Breast epithelium (tissue), 4 donors: Measurements from ENCODE around the gene ERCC6. TPM values are rescaled to one million over a fixed set of nuclear protein-coding genes. Genes with fewer than 3 reads are reported as not detected.

Experiments used
- DNase-seq, 2 donors: peaks; one replicate each; pipeline ENCODE4 v3.0.0-alpha.2; 2019; ENCODE audit warnings: low spot score in 2 of 2
- H3K27ac ChIP-seq, 2 donors: fragments of 200-600 bp; sonication (generic) in 1 of 2; one replicate each; pipeline ENCODE4 v1.5.1; 2016 to 2019; ENCODE audit warnings: mild to moderate bottlenecking in 1 of 2
- H3K27me3 ChIP-seq, 2 donors: fragments of 200-600 bp; sonication (generic) in 1 of 2; one replicate each; pipeline versions ENCODE4 v1.5.1 to v1.6.0; 2017 to 2019; ENCODE audit warnings: control low read depth in 1 of 2, mild to moderate bottlenecking in 1 of 2
- H3K36me3 ChIP-seq: fragments of 200-600 bp; one replicate; pipeline ENCODE4 v1.5.1; 2019
- H3K4me1 ChIP-seq, 2 donors: fragments of 200-600 bp; sonication (generic); one replicate each; pipeline ENCODE4 v1.5.1; 2016 to 2019; ENCODE audit warnings: control low read depth in 1 of 2
- H3K4me3 ChIP-seq, 3 donors: fragments of 200-600 bp; sonication (generic); 1 replicate in 2 of 3; 2 replicates in 1 of 3; pipeline ENCODE4 v1.5.1; 2016 to 2019; ENCODE audit warnings: mild to moderate bottlenecking in 3 of 3, moderate library complexity in 2 of 3
- H3K9me3 ChIP-seq, 2 donors: fragments of 200-600 bp; sonication (generic) in 1 of 2; one replicate each; pipeline ENCODE4 v1.5.1; 2016 to 2019; ENCODE audit warnings: control low read depth in 1 of 2
- CTCF ChIP-seq, 3 donors: fragments of 450-650 bp; IDR thresholded peaks; one replicate each; pipeline ENCODE4 v1.5.1; 2016 to 2017; ENCODE audit warnings: antibody characterized with exemption in 3 of 3, mild to moderate bottlenecking in 3 of 3, moderate library complexity in 3 of 3
- POLR2A ChIP-seq: fragments of 450-650 bp; IDR thresholded peaks from one replicate; pipeline ENCODE4 v1.6.1; 2016; ENCODE audit warnings: antibody characterized with exemption, mild to moderate bottlenecking, moderate library complexity
- POLR2AphosphoS5 ChIP-seq, 3 donors: sonication (generic); formaldehyde crosslinking; IDR thresholded peaks; one replicate each; pipeline ENCODE4 v1.6.1; 2017; ENCODE audit warnings: antibody characterized with exemption in 3 of 3
- intact Hi-C: fragments of 100-400 bp; cut with DNase I; formaldehyde crosslinking; loops from one replicate; pipeline ENCODE4 v1.15.1; 2023; ENCODE audit warnings: low total_unique reads
- total RNA-seq, 3 donors: library from RNA; depleted of rRNA; stranded (reverse); fragments of >200 nt; gene quantifications; one replicate each; pipeline ENCODE4 v1.1.0, GENCODE V29; 2016

The ERCC6 gene
- total RNA-seq, 3 donors from 2014 or later = 19.5 to 27.8 (median 21.6) TPM

GRCh38 chr10:49528977-49529506 lies 9.9 kb downstream of the ERCC6 start:
- intact Hi-C loops = no loop called here
- TF ChIP-seq POLR2AphosphoS5 (IDR thresholded peaks at IDR 0.05) (no peak), CTCF (IDR thresholded peaks at IDR 0.05) (no peak), POLR2A (no peak)
- H3K9me3 ChIP-seq = no peaks in the 10 kb centered on the region
- no peaks in the 10 kb centered on the region for H3K27me3 ChIP-seq
- H3K27ac ChIP-seq = no peak overlapping the region
- no peak for DNase-seq
- H3K36me3 ChIP-seq = no peaks in the 10 kb centered on the region
- no peak overlapping the region for H3K4me3 ChIP-seq
- no peaks in the 10 kb centered on the region for H3K4me1 ChIP-seq

- no peak for DNase-seq
- intact Hi-C loops = no loop called here
- H3K27me3 ChIP-seq = no peaks in the 10 kb centered on the region
- no peak for TF ChIP-seq CTCF (IDR thresholded peaks at IDR 0.05)
- TF ChIP-seq POLR2A = no peak
- TF ChIP-seq POLR2AphosphoS5 (IDR thresholded peaks at IDR 0.05) = no peak
- no peak overlapping the region for H3K27ac ChIP-seq
- peaks cover 6% of the 10 kb centered on the region for H3K36me3 ChIP-seq
- no peaks in the 10 kb centered on the region for H3K9me3 ChIP-seq
- no peaks in the 10 kb centered on the region for H3K4me1 ChIP-seq
- H3K4me3 ChIP-seq = no peak overlapping the region
These were observed 11.1 kb downstream of the ERCC6 start for GRCh38 chr10:49527850-49528249.

GRCh38 chr10:49527061-49527460 lies 11.9 kb downstream of the ERCC6 start:
- Histone ChIP-seq H3K27ac (no peak overlapping the region), H3K36me3 (peaks cover 6% of the 10 kb centered on the region), H3K4me1 (no peaks in the 10 kb centered on the region), H3K27me3 (no peaks in the 10 kb centered on the region), H3K9me3 (no peaks in the 10 kb centered on the region), H3K4me3 (no peak overlapping the region)
- TF ChIP-seq CTCF (IDR thresholded peaks at IDR 0.05) (no peak), POLR2A (no peak), POLR2AphosphoS5 (IDR thresholded peaks at IDR 0.05) (no peak)
- intact Hi-C loops = no loop called here
- no peak for DNase-seq

GRCh38 chr10:49526619-49527018 lies 12.3 kb downstream of the ERCC6 start:
- Histone ChIP-seq H3K36me3 (peaks cover 6% of the 10 kb centered on the region), H3K27ac (no peak overlapping the region), H3K9me3 (no peaks in the 10 kb centered on the region), H3K27me3 (no peaks in the 10 kb centered on the region), H3K4me3 (no peak overlapping the region), H3K4me1 (no peaks in the 10 kb centered on the region)
- intact Hi-C loops = no loop called here
- DNase-seq = no peak
- TF ChIP-seq POLR2A = no peak
- TF ChIP-seq CTCF (IDR thresholded peaks at IDR 0.05) = no peak
- no peak for TF ChIP-seq POLR2AphosphoS5 (IDR thresholded peaks at IDR 0.05)

- intact Hi-C loops = loop anchor here (5.0 kb wide), 1 partner anchor 127 kb away; the partner anchor contains the start of gene DRGX
- TF ChIP-seq CTCF (IDR thresholded peaks at IDR 0.05) (no peak), POLR2AphosphoS5 (IDR thresholded peaks at IDR 0.05) (no peak), POLR2A (no peak)
These were observed 14.4 kb downstream of the ERCC6 start for GRCh38 chr10:49524496-49524895.

More at GRCh38 chr10:49524496-49524895, 14.4 kb downstream of the ERCC6 start:
- H3K9me3 ChIP-seq = no peaks in the 10 kb centered on the region
- H3K4me1 ChIP-seq = no peaks in the 10 kb centered on the region
- H3K4me3 ChIP-seq = no peak overlapping the region
- H3K27me3 ChIP-seq = no peaks in the 10 kb centered on the region
- no peak for DNase-seq
- H3K27ac ChIP-seq = no peak overlapping the region
- peaks cover 6% of the 10 kb centered on the region for H3K36me3 ChIP-seq
